ENCODE results near the gene ADORA1.

GRCh38 chr1:203084588-203085527, 42.7 kb upstream of the ADORA1 start:
- TF ChIP-seq CTCF (IDR thresholded peaks at IDR 0.05; ENCODE audit: extremely low read depth in 1 of 2, insufficient read depth in 1 of 2, low read depth in 1 of 2, low read length in 2 of 2) (peak; percentile 48 to 50), MAX (IDR thresholded peaks at IDR 0.05; ENCODE audit: insufficient read depth, insufficient read length) (no peak), POLR2A (IDR thresholded peaks at IDR 0.05; ENCODE audit: low read depth, low read length) (no peak), POLR2AphosphoS5 (IDR thresholded peaks at IDR 0.05; ENCODE audit: insufficient read depth, low read depth, low read length) (no peak), EZH2 (IDR thresholded peaks at IDR 0.05; ENCODE audit: borderline replicate concordance, low read depth, low read length, severe bottlenecking) (no peak), FOS (IDR thresholded peaks at IDR 0.05; ENCODE audit: borderline replicate concordance, insufficient read depth, low read length) (no peak)
